ENCODE data around the gene P2RY2.

The P2RY2 gene

GRCh38 chr11:73237471-73238290, 19.6 kb downstream of the P2RY2 start:
- no peaks in the 10 kb centered on the region for H3K36me3 Mint-ChIP-seq
- no peak for DNase-seq (ENCODE audit: low spot score in 2 of 2)
- no peaks in the 10 kb centered on the region for H3K9me3 Mint-ChIP-seq
- no peak overlapping the region for H3K4me3 Mint-ChIP-seq
- no peak overlapping the region for H3K27ac Mint-ChIP-seq
- no peaks in the 10 kb centered on the region for H3K4me1 Mint-ChIP-seq
- ATAC-seq = no peak

GRCh38 chr11:73239111-73239521, 21.0 kb downstream of the P2RY2 start:
- Mint-ChIP-seq H3K4me3 (no peak overlapping the region), H3K4me1 (no peaks in the 10 kb centered on the region), H3K36me3 (no peaks in the 10 kb centered on the region), H3K9me3 (no peaks in the 10 kb centered on the region), H3K27ac (no peak overlapping the region)
- ATAC-seq (no peak), DNase-seq (ENCODE audit: low spot score in 2 of 2) (no peak)

GRCh38 chr11:73239571-73240189, 21.6 kb downstream of the P2RY2 start:
- no peak overlapping the region for H3K27ac Mint-ChIP-seq
- no peaks in the 10 kb centered on the region for H3K4me1 Mint-ChIP-seq
- no peak for DNase-seq (ENCODE audit: low spot score in 2 of 2)
- no peaks in the 10 kb centered on the region for H3K9me3 Mint-ChIP-seq
- H3K4me3 Mint-ChIP-seq = no peak overlapping the region
- ATAC-seq = no peak
- no peaks in the 10 kb centered on the region for H3K36me3 Mint-ChIP-seq

DNA sequence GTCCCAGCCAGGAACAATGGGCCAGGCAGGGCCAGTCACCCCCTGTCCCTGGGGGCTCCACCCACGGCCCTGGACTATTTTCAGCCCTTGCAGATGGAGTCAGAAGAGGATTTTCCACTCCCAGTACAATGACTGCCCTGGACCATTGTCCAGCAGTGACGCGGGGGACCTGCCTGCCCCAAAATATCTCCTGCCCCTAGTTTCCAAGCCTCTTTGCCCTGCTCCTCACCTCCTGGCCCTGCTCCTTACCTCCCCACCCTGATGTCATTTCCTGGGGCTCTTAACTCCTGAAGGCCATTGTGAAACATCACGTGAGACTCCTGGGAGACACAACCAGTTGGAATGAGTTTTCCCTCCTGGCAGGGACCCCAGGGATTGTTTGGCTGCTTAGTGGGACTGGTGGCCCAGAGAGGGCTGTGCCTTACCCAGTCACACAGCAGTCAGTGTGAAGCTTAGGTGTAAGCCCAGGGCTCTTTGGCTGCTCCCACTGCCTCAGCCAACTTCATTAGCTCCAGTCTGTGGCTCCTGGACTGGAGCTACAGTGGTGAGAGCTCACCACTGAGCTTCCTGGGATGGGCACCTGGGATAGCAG, 22.2 kb downstream of the P2RY2 start:
- H3K27ac Mint-ChIP-seq = no peak overlapping the region
- no peaks in the 10 kb centered on the region for H3K36me3 Mint-ChIP-seq
- H3K4me1 Mint-ChIP-seq = no peaks in the 10 kb centered on the region
- H3K9me3 Mint-ChIP-seq = no peaks in the 10 kb centered on the region
- DNase-seq (ENCODE audit: low spot score in 2 of 2) = no peak
- H3K4me3 Mint-ChIP-seq = no peak overlapping the region
- no peak for ATAC-seq

- DNase-seq (ENCODE audit: low spot score in 2 of 2) (no peak), ATAC-seq (no peak)
- H3K36me3 Mint-ChIP-seq = no peaks in the 10 kb centered on the region
- no peaks in the 10 kb centered on the region for H3K4me1 Mint-ChIP-seq
- H3K4me3 Mint-ChIP-seq = no peak overlapping the region
- no peak overlapping the region for H3K27ac Mint-ChIP-seq
- no peaks in the 10 kb centered on the region for H3K9me3 Mint-ChIP-seq
Measured at GRCh38 chr11:73241300-73241699, 23.2 kb downstream of the P2RY2 start.

DNA sequence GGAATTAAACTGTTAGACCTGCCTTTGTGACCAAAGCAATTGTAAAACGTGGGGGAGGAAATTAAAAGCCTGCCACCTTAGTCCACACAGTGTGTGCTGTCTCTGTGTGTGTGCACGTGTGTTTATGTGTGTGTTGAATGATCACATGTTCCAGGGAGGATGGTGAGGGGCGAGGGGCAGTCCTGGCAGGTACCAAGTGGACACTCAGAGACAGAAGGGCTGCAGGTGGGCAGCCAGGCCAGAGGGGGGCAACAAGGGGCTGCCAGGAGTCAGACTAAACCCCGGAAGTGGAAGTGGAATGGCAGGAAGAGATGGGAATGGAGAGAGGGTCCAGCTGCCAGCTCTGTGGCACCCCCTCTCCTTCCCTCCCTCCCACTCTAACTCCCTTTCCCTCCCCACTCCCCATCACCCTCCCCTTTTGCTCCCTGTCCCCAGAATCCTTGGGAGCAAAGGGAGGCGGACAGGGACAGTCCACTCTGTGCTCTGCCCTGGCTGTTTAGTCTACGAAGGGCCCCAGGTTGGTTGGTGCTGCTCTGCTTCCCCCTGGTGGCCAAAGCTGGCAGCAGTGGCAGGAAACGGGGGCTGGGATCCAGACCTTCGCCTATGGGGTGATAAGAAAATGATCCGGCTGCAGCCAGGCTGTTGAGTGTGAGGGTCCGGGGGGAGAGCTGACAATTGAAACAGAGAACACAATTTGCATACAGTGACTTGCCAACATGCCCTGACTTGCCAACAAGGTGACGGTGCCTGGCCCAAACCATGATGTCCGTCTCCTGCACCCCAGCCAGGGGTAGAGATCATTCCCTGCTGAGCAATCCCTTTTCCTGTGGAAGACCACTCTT, 24.4 kb downstream of the P2RY2 start:
- peak; percentile 75 to 84 for DNase-seq (ENCODE audit: low spot score in 2 of 2)
- Mint-ChIP-seq H3K4me1 (no peaks in the 10 kb centered on the region), H3K4me3 (peak overlapping the region; percentile 49), H3K9me3 (no peaks in the 10 kb centered on the region), H3K27ac (peak overlapping the region; percentile 79), H3K36me3 (no peaks in the 10 kb centered on the region)
- peak; percentile 85 for ATAC-seq

GRCh38 chr11:73243093-73243485, 25.0 kb downstream of the P2RY2 start:
- Mint-ChIP-seq H3K4me1 (no peaks in the 10 kb centered on the region), H3K4me3 (no peak overlapping the region), H3K9me3 (no peaks in the 10 kb centered on the region), H3K27ac (no peak overlapping the region), H3K36me3 (no peaks in the 10 kb centered on the region)
- ATAC-seq = no peak
- DNase-seq (ENCODE audit: low spot score in 2 of 2) = no peak

GRCh38 chr11:73244589-73245240, 26.6 kb downstream of the P2RY2 start:
- Mint-ChIP-seq H3K27ac (no peak overlapping the region), H3K4me3 (no peak overlapping the region), H3K36me3 (no peaks in the 10 kb centered on the region), H3K9me3 (no peaks in the 10 kb centered on the region), H3K4me1 (no peaks in the 10 kb centered on the region)
- ATAC-seq (no peak), DNase-seq (ENCODE audit: low spot score in 2 of 2) (no peak)

DNA sequence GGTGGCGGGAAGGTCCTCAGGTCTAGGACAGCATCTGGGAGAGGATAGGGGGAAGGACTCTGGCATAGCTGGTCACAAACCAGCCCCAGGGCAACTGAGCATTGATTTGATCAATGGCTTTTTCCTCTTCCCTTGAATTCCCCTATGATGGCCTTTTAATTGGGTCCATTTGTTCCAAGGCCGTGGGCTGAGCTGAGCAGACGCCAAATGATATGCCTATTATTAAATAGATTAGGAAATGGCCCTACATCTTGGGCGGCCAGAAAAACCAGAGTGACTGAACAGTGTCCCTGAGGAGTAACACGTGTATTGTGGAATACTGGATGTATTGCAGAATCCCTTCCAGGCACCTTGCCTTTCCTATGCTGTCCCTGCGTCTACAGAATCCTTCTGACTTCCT, 27.4 kb downstream of the P2RY2 start:
- Mint-ChIP-seq H3K27ac (no peak overlapping the region), H3K4me3 (no peak overlapping the region), H3K4me1 (no peaks in the 10 kb centered on the region), H3K36me3 (no peaks in the 10 kb centered on the region), H3K9me3 (no peaks in the 10 kb centered on the region)
- DNase-seq (ENCODE audit: low spot score in 2 of 2) = no peak
- no peak for ATAC-seq

GRCh38 chr11:73246303-73246702, 28.2 kb downstream of the P2RY2 start:
- Mint-ChIP-seq H3K4me3 (no peak overlapping the region), H3K9me3 (no peaks in the 10 kb centered on the region), H3K27ac (no peak overlapping the region), H3K4me1 (no peaks in the 10 kb centered on the region), H3K36me3 (no peaks in the 10 kb centered on the region)
- no peak for ATAC-seq
- DNase-seq (ENCODE audit: low spot score in 2 of 2) = no peak

- no peak overlapping the region for H3K27ac Mint-ChIP-seq
- no peak for ATAC-seq
- no peak for DNase-seq (ENCODE audit: low spot score in 2 of 2)
- H3K36me3 Mint-ChIP-seq = no peaks in the 10 kb centered on the region
- no peaks in the 10 kb centered on the region for H3K9me3 Mint-ChIP-seq
- no peaks in the 10 kb centered on the region for H3K4me1 Mint-ChIP-seq
- H3K4me3 Mint-ChIP-seq = no peak overlapping the region
Measured at GRCh38 chr11:73248526-73249185, 30.6 kb downstream of the P2RY2 start.

DNA sequence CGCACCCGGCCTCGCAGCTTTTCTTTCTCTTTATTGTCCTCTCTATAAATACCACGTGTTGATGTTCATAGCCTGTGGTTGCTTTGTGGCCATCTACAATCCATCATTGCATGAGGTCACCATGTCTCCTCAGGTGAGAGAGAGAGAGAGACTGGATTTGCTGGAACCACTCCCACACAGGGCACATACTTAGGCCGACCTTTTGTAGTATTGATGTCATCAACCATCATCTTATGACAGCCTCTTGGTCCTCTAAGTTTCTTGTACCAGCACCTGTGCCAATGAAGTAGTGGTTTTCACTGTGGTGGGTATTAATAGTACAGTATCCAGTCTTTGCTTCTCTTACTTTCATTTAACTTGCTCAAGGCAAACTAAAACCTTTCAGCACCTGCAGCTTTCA, 31.2 kb downstream of the P2RY2 start:
- Mint-ChIP-seq H3K4me3 (no peak overlapping the region), H3K9me3 (no peaks in the 10 kb centered on the region), H3K4me1 (no peaks in the 10 kb centered on the region), H3K27ac (no peak overlapping the region), H3K36me3 (no peaks in the 10 kb centered on the region)
- DNase-seq (ENCODE audit: low spot score in 2 of 2) (no peak), ATAC-seq (peak; percentile 63)

GRCh38 chr11:73249853-73250783, 32.0 kb downstream of the P2RY2 start:
- H3K36me3 Mint-ChIP-seq = no peaks in the 10 kb centered on the region
- ATAC-seq (peak; percentile 36), DNase-seq (ENCODE audit: low spot score in 2 of 2) (no peak)
- no peak overlapping the region for H3K27ac Mint-ChIP-seq
- H3K4me3 Mint-ChIP-seq = no peak overlapping the region
- no peaks in the 10 kb centered on the region for H3K4me1 Mint-ChIP-seq
- H3K9me3 Mint-ChIP-seq = no peaks in the 10 kb centered on the region

All from stimulated activated effector memory CD8-positive, alpha-beta T cell treated with anti-CD3 and anti-CD28 coated beads, Interleukin-12 subunit alpha, Interleukin-12 subunit beta, amount 100 ng/mL, for 72 hours (primary cell).